OCI-LY7 (cell line): ENCODE data around the gene IGSF8.

ENCODE experiments used
- EZH2phosphoT487 ChIP-seq: fragments of 200-600 bp; sonication (generic); IDR thresholded peaks from 2 replicates; pipeline ENCODE4 v1.6.1; 2018; ENCODE audit warnings: low read depth, borderline replicate concordance, mild to moderate bottlenecking, mixed run types, antibody characterized with exemption, low read length, moderate library complexity, mixed read lengths
- TF ChIP-seq, protein P1 (sequence below): fragments of 200-600 bp; sonication (generic); conservative IDR thresholded peaks from 2 replicates; pipeline ENCODE4 v1.5.1; 2014; ENCODE audit warnings: mild to moderate bottlenecking, antibody characterized with exemption, low read length, moderate library complexity, mixed read lengths

DNA sequence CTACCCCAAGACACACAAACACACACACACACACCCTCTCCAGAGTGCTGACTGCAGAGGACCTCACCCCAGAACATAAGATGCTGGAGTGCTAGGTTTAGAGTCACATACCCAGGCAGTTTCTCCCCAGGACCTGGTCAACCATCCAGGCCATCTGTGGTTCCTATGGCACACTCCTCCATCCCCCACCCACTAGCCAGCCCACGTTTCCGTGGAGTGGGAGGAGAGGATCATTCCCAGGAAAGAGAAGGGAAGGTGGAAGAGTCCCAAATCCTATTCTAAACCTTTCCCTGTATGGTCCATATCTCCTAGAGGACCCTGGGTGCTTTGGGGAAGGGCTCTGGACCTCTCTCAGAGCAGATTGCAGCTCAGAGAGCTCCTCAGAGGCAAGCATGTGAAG lies 15.9 kb downstream of the IGSF8 start:
- TF ChIP-seq, protein P1, sequence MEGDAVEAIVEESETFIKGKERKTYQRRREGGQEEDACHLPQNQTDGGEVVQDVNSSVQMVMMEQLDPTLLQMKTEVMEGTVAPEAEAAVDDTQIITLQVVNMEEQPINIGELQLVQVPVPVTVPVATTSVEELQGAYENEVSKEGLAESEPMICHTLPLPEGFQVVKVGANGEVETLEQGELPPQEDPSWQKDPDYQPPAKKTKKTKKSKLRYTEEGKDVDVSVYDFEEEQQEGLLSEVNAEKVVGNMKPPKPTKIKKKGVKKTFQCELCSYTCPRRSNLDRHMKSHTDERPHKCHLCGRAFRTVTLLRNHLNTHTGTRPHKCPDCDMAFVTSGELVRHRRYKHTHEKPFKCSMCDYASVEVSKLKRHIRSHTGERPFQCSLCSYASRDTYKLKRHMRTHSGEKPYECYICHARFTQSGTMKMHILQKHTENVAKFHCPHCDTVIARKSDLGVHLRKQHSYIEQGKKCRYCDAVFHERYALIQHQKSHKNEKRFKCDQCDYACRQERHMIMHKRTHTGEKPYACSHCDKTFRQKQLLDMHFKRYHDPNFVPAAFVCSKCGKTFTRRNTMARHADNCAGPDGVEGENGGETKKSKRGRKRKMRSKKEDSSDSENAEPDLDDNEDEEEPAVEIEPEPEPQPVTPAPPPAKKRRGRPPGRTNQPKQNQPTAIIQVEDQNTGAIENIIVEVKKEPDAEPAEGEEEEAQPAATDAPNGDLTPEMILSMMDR, result no peak
- no peak for TF ChIP-seq EZH2phosphoT487
